ENCODE measurements around the gene CREB1. TPM values are rescaled to one million over a fixed set of nuclear protein-coding genes. Genes with fewer than 3 reads are reported as not detected.

The CREB1 gene
- total and polyA plus RNA-seq, 2 donors, result 14.8 to 91.5 TPM

Other genes with a start within 250 kb of the CREB1 start
- 27.3 TPM for gene METTL21A, start 95.4 kb downstream of the CREB1 start, total RNA-seq
- 14.4 TPM for gene METTL21A, start 95.4 kb downstream of the CREB1 start, polyA plus RNA-seq
- 18.8 TPM for gene CCNYL1, start 181.7 kb downstream of the CREB1 start, total RNA-seq
- gene CCNYL1, start 181.7 kb downstream of the CREB1 start, polyA plus RNA-seq, result 7.9 TPM
- gene FZD5, start 239.9 kb downstream of the CREB1 start, total RNA-seq, result 2.7 TPM
- gene FZD5, start 239.9 kb downstream of the CREB1 start, polyA plus RNA-seq, result 2.6 TPM